SW480 (cell line): ENCODE results near the gene TARS3.
"Not testable (repeated sequence)": the region's sequence is repeated elsewhere in the genome, so short reads cannot be mapped to it uniquely, and the experiment has no call there.

Experiments
- DNase-seq: peaks from one replicate; pipeline ENCODE4 v3.0.0-alpha.2; 2016; ENCODE audit warnings: low spot score

TARS3 gene

GRCh38 chr15:101654624-101655337 lies 69.5 kb downstream of the TARS3 start:
- peak; percentile 14 for DNase-seq

- DNase-seq = no peak
These were observed 70.1 kb downstream of the TARS3 start for GRCh38 chr15:101654171-101654570.

GRCh38 chr15:101652786-101653430 lies 71.4 kb downstream of the TARS3 start:
- DNase-seq = no peak

DNA sequence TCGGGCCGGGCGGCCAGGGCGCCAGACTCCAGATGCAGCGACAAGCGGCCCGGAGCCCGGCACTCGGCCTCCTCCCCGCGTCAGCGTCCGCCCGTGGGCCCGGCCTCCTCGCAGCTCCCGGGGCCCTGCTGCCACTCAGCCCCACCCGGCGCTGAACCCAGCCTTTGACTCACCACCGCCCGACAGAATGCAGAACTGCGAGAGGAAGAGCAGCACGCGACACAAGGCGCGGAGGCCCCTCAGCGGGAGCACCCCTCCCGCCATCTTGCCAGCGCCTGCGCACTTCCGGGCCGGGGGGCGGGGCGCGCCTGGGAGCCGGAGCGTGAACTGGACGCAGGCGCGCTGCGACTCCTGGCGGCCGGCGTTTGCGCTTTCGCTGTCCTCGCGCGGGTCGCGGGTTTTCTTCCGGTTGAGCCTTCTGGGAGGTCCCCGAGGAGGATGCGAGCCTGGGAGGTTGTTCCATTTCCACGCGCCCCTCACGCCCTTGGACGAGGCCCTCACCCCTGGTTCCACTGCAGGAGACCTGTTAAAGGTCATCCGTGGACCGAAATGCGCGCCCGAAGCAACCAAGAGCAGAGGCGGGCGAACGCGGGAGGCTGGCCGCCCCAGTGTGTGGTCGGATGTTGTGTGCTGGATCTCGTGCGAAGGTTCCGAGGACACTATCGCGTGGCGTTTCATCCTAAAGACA lies 72.0 kb downstream of the TARS3 start, which contains the start of gene TM2D3:
TM2D3 (minus strand) TSS at position 284 of the 688 bp plus-strand sequence; CDS start at position 264, 20 bp downstream.
- peak; percentile 92 for DNase-seq

- peak; percentile 48 for DNase-seq
These were observed 72.6 kb downstream of the TARS3 start for GRCh38 chr15:101651554-101652097.

GRCh38 chr15:101650145-101650544 lies 74.1 kb downstream of the TARS3 start:
- no peak for DNase-seq

DNA sequence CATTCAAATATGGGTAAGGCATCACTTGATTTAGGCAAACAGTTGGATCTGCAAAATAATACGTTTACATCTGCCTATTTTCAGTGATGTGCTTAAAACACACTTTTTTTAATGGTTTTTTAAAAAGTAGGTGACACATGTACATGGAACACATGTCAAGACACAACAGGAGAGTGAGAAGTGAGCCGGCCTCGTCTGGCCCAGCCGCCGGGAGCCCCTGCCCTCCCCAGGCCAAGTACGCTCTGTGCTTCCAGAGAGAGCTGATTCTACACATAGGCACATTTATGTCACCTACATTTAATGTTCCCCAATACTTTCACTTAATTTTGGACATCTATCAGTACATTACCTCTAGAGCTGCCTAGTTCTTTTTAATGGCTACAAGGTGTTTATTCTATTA lies 75.9 kb downstream of the TARS3 start:
- no peak for DNase-seq

- DNase-seq = no peak
These were observed 77.0 kb downstream of the TARS3 start for GRCh38 chr15:101647251-101647650.

GRCh38 chr15:101646672-101647071 lies 77.6 kb downstream of the TARS3 start:
- no peak for DNase-seq

- peak; percentile 50 for DNase-seq
These were observed 81.9 kb downstream of the TARS3 start for GRCh38 chr15:101642361-101642760.

DNA sequence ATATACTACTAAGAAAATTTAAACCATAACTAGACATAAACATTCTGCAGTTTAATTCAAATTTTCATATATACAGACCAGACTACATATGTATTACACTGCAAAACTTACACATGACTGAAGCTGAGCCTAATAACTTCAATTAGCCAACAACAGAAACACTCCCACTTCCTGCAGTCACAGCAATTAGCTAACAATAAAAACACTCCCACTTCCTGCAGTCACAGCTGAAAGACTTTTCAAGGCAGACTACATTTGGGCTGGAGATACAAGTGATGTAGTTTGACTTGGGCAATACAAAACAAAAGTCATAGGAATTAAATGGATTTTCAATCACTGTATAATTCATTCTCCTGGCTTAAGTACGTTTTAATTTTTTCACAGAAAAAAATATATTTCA lies 82.4 kb downstream of the TARS3 start:
- DNase-seq = peak; percentile 70

DNA sequence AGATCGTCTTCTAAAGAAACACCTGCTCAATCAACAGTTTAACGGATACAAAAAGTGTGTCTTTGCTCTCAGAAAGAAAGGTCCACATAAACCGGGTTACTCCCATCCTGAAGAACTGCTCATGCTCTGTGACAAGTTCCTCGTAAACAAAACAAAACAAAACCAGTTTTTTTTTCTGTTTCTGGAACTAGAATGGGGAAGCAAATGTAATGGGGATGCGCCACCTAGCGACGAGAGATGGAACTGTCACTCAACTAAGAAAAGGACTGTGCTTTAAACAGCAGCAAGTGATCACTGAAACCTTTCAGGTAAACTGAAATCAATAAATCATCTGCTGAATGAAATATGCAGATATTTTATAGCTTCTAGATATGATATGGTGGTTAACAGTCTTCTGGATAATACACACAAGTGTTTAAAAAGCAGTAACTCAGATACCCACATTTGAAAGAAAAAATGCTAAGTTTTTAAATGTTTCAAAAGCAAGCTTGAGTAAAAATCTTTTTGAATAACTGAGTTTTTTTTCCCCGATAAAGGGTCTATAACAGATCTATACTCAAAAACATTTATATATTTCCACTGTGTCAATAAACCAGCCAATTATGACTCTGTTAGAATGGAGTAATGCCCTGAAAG lies 83.0 kb downstream of the TARS3 start:
- DNase-seq = peak; percentile 63

GRCh38 chr15:101639667-101640066 lies 84.6 kb downstream of the TARS3 start:
- DNase-seq = no peak

DNA sequence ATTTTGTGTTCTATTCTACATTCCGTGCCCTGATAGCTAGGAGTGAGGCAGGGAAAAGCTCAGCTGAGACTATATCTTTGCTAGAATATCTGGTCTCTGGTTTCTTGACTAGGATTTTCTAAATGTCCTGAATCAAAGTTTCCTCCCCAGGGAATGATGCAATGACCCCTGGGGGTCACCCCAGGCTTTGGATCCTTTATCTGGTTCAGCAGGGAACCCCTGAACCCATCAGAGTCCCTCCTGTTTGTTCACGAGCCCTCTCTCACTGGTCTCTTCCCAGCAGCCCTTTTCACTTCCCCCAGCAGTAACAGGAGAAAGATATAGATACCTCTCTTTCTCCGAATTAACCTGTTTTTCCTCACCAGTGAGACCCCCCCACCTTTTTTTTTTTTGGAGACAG lies 86.4 kb downstream of the TARS3 start:
- no peak for DNase-seq

DNA sequence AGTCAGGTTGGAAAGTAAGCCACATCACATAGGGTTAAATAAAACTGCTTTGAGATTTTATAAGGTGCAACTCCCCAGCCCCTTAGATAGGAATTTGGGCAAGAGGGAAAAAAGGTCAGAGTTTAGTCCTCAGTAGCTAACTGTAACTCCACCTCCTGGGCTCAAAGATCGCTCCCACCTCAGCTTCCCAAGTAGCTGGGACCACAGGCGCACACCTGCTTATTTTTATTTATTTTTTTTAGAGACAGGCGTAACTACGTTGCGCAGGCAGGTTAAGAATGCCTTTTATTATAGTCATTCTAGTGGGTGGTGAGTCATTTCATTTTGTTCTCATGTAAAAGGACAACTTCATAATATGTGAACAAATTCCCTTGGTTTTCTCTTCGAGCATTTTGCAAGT lies 86.8 kb downstream of the TARS3 start:
- DNase-seq = peak; percentile 85

GRCh38 chr15:101637038-101637437 lies 87.2 kb downstream of the TARS3 start:
- no peak for DNase-seq

DNA sequence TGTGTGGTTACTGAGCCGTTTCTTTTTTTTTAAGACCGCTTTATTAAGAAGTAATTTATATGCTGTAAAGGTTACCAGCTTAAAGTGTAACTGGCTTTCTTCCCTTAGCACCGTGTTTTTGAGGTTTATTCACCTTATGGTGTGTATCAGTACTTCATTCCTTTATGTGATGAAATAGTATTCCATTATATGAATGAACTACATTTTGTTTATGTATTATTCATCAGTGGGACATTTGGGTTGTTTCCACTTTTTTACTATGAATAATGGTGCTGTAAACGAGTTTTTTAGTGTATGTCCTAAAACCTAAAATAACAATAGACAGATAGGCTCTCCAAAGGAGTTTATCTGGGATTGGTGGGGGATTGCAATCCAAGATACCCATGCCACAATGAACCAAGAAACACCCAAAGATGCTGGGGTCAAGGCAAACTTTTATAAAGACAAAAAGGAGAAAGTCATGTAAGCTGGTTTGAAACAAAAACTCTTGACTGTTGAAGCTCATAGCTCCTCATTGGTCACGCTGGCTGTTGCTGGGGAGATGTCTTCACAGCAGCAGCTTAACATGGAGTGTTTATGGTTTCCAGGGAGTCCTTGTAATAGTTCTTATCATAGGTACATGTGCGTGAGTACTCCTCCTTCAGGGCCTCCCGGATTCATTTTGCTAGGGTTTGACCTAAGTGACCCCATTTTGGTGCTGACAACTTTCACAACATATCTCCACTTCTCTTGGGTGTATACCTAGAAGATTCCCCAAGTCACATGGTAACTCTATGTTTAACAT lies 88.1 kb downstream of the TARS3 start:
- DNase-seq = no peak

DNA sequence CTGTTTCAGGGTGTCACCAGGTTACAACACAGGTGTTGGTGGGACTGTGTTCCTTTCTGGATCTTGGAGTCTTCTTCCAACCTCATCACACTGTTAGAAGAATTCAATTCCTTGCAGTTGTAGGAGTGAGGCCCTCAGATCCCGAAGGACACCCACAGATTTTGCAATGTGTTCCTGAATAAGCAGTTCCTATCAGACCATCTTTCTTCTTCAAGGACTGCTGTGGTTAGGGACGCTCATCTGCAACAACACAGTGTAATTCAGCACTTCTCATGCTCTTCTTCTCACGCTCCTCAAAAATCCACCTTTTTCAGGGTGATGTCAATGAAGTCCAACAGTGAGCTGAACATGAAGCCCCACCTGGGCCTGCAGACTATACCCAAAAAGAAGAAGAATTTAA lies 90.9 kb downstream of the TARS3 start:
- no peak for DNase-seq

- not testable (repeated sequence) for DNase-seq
These were observed 97.5 kb downstream of the TARS3 start for GRCh38 chr15:101626729-101627128.

- no peak for DNase-seq
These were observed 98.3 kb downstream of the TARS3 start for GRCh38 chr15:101625980-101626379.

GRCh38 chr15:101625184-101625583 lies 99.1 kb downstream of the TARS3 start:
- DNase-seq = no peak
